ENCODE data around the gene TP53RK.

Gene TP53RK

DNA sequence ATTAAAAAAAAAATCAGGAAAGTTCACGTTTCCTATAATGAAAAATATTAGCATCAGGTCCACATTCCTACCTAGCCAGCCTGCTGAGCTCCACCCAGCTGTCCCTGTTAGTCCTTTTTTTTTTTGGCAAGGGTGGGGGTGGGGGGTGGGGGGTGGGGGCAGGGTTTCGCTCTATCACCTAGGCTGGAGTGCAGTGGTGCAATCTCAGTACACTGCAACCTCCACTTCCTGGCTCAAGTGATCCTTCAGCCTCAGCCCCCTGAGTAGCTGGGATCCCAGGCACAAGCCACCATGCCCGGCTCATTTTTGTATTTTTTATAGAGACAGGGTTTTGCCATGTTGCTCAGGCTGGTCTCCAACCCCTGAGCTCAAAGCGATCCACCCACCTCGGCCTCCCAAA, 12.7 kb upstream of the TP53RK start:
- in situ Hi-C loops (cut with HindIII; ENCODE audit: low sequenced_read_pairs): no loop called here
- DNase-seq (ENCODE audit: low read depth, low spot score): no peak
- TF ChIP-seq, protein P1, sequence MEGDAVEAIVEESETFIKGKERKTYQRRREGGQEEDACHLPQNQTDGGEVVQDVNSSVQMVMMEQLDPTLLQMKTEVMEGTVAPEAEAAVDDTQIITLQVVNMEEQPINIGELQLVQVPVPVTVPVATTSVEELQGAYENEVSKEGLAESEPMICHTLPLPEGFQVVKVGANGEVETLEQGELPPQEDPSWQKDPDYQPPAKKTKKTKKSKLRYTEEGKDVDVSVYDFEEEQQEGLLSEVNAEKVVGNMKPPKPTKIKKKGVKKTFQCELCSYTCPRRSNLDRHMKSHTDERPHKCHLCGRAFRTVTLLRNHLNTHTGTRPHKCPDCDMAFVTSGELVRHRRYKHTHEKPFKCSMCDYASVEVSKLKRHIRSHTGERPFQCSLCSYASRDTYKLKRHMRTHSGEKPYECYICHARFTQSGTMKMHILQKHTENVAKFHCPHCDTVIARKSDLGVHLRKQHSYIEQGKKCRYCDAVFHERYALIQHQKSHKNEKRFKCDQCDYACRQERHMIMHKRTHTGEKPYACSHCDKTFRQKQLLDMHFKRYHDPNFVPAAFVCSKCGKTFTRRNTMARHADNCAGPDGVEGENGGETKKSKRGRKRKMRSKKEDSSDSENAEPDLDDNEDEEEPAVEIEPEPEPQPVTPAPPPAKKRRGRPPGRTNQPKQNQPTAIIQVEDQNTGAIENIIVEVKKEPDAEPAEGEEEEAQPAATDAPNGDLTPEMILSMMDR (IDR thresholded peaks at IDR 0.05; ENCODE audit: low read depth, low read length): no peak
- no peak overlapping the region for H3K4me3 ChIP-seq (ENCODE audit: low read depth, low read length)

DNA sequence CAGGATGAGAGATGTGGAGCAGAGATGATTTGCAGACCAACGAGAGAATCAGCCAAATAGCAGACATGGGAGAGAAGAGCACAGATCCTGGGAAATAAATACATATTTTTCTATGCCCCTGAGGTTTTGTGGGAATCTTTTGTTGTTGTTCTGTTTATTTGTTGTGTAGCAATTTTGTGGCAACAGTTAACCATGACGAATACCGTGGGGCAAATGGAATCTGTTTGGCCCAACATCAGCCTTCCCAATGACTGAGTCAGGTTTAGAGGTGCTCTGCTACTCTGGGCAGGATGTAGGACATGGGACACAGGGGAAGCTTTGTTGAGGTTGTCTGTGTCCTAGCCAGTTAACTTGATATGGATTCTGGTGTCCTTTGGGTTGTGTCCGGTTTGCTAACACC, 12.3 kb upstream of the TP53RK start:
- in situ Hi-C loops (cut with HindIII; ENCODE audit: low sequenced_read_pairs): no loop called here
- no peak for DNase-seq (ENCODE audit: low read depth, low spot score)
- H3K4me3 ChIP-seq (ENCODE audit: low read depth, low read length): no peak overlapping the region
- TF ChIP-seq, protein P1 (IDR thresholded peaks at IDR 0.05; ENCODE audit: low read depth, low read length): no peak

DNA sequence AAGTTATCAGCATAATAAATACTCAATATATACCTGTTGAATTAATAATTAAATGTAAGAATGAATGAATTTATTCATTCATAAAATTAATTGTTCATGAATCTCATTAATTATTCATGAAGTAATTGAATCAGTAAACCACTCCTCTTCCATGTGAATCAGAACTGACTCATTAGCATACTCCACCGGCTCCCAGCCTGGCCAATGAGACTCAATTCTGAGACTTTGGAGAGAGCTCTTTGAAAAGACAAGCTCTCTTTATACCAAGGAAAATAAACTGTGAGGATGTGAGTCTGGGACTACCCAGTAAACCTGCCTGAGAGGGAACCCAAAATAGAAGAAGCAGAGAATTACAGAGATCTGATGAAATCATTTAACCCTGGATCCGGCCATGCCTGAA, 11.8 kb upstream of the TP53RK start:
- DNase-seq (ENCODE audit: low read depth, low spot score): no peak
- TF ChIP-seq, protein P1 (IDR thresholded peaks at IDR 0.05; ENCODE audit: low read depth, low read length): no peak
- no peak overlapping the region for H3K4me3 ChIP-seq (ENCODE audit: low read depth, low read length)
- in situ Hi-C loops (cut with HindIII; ENCODE audit: low sequenced_read_pairs): no loop called here

DNA sequence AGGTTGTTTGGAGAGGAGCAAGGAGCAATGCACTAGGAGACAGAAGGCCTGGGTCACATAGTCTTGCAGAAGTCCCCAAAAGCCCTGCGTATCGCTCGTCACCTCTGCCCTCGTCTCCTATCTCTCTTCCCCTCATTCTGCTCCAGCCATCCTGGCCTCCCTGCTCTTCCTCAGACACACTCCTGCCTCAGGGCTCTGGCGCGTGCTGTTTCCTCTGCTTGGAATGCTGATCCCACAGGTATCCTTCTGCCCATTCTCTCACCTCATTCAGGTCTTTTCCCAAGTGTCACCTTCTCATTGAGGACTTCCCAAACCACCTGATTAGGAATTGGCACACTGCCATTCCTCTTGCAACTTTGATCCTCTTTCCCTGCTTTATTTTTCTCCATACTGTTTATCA, 11.2 kb upstream of the TP53RK start:
- DNase-seq (ENCODE audit: low read depth, low spot score): no peak
- in situ Hi-C loops (cut with HindIII; ENCODE audit: low sequenced_read_pairs): no loop called here
- TF ChIP-seq, protein P1 (IDR thresholded peaks at IDR 0.05; ENCODE audit: low read depth, low read length): no peak
- no peak overlapping the region for H3K4me3 ChIP-seq (ENCODE audit: low read depth, low read length)

DNA sequence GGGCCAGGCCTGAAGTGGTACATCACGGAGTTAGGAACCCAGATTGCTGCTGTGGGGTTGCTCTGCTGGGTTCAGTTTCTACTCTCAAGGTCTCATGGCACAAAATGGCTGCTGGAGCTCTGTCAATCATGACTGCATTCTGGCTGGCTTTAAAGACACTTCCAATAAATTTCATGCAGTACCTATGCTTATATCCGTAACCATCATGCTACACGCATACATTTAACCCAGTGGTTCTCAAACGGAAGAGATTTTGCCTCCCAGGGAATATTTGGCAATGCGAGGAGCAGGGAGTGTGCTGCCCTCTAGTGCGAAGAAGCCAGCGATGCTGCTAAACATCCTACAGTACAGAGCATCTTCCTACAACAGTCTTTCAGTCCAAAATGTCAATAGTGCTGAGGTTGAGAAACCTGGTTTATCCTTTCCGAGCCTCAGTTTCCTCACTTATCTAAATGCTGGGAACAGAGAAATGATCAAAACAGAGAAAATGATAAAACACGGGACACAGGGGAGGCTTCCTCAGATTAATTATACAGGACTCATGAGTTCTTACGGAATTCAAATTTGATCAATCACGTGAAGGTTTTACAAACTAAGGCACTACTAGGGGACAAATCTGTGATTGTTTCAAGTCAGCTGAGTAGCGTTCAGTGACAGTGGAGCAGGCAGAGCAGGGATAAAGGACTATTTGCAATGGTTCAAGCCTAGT, 10.6 kb upstream of the TP53RK start:
- TF ChIP-seq, protein P1 (IDR thresholded peaks at IDR 0.05; ENCODE audit: low read depth, low read length): peak; percentile 74
- in situ Hi-C loops (cut with HindIII; ENCODE audit: low sequenced_read_pairs): no loop called here
- no peak overlapping the region for H3K4me3 ChIP-seq (ENCODE audit: low read depth, low read length)
- no peak for DNase-seq (ENCODE audit: low read depth, low spot score)

DNA sequence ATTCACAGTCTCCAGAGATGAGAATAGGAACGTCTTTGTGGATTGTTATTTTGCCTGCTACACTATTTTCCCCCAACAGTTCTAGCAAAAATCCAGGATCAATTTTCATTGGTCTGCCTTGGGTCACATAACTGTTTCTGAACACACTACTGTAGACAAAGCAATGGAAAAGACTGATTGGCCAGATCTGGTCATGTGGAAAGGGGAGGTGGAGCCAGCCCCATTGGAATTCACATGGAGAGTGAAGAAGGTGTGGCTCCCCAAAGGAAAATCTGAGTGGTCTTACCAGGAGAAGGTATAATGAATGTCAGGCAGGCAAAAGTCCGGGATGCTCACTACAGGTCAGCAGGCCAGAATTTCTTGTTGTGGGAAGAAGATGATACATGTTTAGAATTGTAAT, 9.5 kb upstream of the TP53RK start:
- DNase-seq (ENCODE audit: low read depth, low spot score): no peak
- H3K4me3 ChIP-seq (ENCODE audit: low read depth, low read length): no peak overlapping the region
- in situ Hi-C loops (cut with HindIII; ENCODE audit: low sequenced_read_pairs): no loop called here
- TF ChIP-seq, protein P1 (IDR thresholded peaks at IDR 0.05; ENCODE audit: low read depth, low read length): no peak
